AG04450 (cell line): ENCODE data around the gene TRIM58. TPM values are rescaled to one million over a fixed set of nuclear protein-coding genes. Genes with fewer than 3 reads are reported as not detected.

Experiments used
- CTCF ChIA-PET: fragments of 300-600, 350-600 bp; formaldehyde crosslinking; extraction: SDS; loops from one replicate; lab custom pipeline; 2022; ENCODE audit warnings: antibody characterized with exemption, inconsistent platforms; lab: Charles Lee
- POLR2A ChIA-PET: fragments of 350-600 bp; formaldehyde crosslinking; extraction: SDS; loops from one replicate; lab custom pipeline; 2021; ENCODE audit warnings: antibody characterized with exemption, inconsistent platforms; lab: Yijun Ruan, JAX
- DNase-seq: peaks from one replicate; pipeline ENCODE4 v3.0.0-alpha.2; 2011; ENCODE audit warnings: low read depth, low spot score
- H3K27ac ChIP-seq: one replicate; pipeline ENCODE4 v1.5.1; 2012; ENCODE audit warnings: low read depth, low read length, control low read depth
- H3K27me3 ChIP-seq: one replicate; pipeline ENCODE4 v1.6.0; 2012; ENCODE audit warnings: low read length; ENCODE audit not compliant: control insufficient read depth, insufficient read depth
- H3K4me3 ChIP-seq: 2 replicates; pipeline ENCODE4 v1.5.1; 2011; ENCODE audit warnings: mild to moderate bottlenecking, low read depth, low read length, control low read depth
- H3K9me3 ChIP-seq: 2 replicates; pipeline ENCODE4 v1.5.1; 2012; ENCODE audit warnings: low read length; ENCODE audit not compliant: control insufficient read depth, insufficient read depth
- CTCF ChIP-seq: IDR thresholded peaks from 2 replicates; pipeline ENCODE4 v1.5.1; 2011; ENCODE audit warnings: low read depth, low read length, control low read depth, inconsistent platforms
- polyA plus RNA-seq: library from polyadenylated mRNA; depleted of rRNA; stranded (reverse); fragments of >200 nt; gene quantifications from 2 replicates; pipeline ENCODE4 v1.2.3, GENCODE V29; 2011

TRIM58 gene
- polyA plus RNA-seq, 1 experiment, result 0.09 TPM

GRCh38 chr1:247905181-247905580 lies 48.2 kb downstream of the TRIM58 start:
- Histone ChIP-seq H3K27me3 (no peaks in the 10 kb centered on the region), H3K4me3 (no peak overlapping the region), H3K9me3 (peaks cover 13% of the 10 kb centered on the region), H3K27ac (no peak overlapping the region)
- no peak for TF ChIP-seq CTCF
- ChIA-PET CTCF (no interaction called here), POLR2A (no interaction called here)
- no peak for DNase-seq

- POLR2A ChIA-PET, result no interaction called here
Measured at GRCh38 chr1:247905910-247906503, 49.0 kb downstream of the TRIM58 start.

DNA sequence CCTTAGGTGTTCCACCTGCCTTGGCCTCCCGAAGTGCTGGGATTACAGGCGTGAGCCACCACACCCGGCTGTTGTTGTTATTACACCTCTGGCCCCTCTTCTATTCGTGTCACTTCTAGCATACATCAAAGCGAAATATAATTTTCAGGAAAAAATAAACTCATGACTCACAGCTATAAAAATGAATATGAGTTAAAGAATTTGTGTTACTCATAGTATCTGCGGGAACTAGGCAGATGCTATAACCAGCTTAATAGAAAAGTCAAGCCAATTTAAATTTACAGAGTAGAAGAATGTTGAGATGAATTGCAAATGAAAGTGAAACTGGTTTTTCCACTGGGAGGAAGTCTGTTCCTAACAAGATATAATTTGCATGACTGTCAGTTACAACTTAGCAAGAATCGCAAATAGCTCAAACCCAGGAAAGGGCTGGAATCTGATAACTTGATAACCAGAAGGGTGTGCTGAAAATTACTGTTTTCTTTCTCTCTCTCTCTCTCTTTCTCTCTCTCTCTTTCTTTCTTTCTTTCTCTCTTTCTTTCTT lies 49.6 kb downstream of the TRIM58 start:
- Histone ChIP-seq H3K4me3 (no peak overlapping the region), H3K27me3 (no peaks in the 10 kb centered on the region), H3K27ac (no peak overlapping the region), H3K9me3 (peaks cover 16% of the 10 kb centered on the region)
- CTCF ChIA-PET, result no interaction called here
- DNase-seq, result no peak
- POLR2A ChIA-PET, result no interaction called here
- TF ChIP-seq CTCF, result no peak

More at GRCh38 chr1:247905910-247906503, 49.0 kb downstream of the TRIM58 start:
- H3K27ac ChIP-seq, result no peak overlapping the region
- no peaks in the 10 kb centered on the region for H3K27me3 ChIP-seq
- no peak for TF ChIP-seq CTCF
- no peak for DNase-seq
- CTCF ChIA-PET, result no interaction called here
- no peak overlapping the region for H3K4me3 ChIP-seq
- H3K9me3 ChIP-seq, result peaks cover 13% of the 10 kb centered on the region

DNA sequence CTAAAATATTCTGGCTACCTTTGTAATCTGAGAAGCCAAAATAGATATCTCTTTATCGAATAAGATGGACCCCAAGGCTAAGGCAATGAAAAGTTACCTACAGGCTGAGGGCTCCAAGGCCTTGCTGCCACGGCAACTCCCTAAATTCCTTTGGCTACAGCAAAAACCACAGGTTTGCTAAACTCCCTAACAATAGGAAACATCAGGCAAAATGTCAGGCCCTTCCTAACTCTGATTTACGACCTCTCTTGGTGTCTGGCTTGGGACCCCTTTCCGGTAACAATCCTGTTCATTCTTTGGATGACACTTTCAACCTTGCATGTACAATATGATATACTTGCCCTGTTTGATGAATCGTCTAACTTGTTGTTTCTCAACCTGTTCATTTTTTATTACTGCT lies 51.8 kb downstream of the TRIM58 start:
- peaks cover 23% of the 10 kb centered on the region for H3K9me3 ChIP-seq
- POLR2A ChIA-PET, result no interaction called here
- H3K4me3 ChIP-seq, result no peak overlapping the region
- no peak for DNase-seq
- no peak overlapping the region for H3K27ac ChIP-seq
- TF ChIP-seq CTCF, result no peak
- no peaks in the 10 kb centered on the region for H3K27me3 ChIP-seq
- CTCF ChIA-PET, result no interaction called here

DNA sequence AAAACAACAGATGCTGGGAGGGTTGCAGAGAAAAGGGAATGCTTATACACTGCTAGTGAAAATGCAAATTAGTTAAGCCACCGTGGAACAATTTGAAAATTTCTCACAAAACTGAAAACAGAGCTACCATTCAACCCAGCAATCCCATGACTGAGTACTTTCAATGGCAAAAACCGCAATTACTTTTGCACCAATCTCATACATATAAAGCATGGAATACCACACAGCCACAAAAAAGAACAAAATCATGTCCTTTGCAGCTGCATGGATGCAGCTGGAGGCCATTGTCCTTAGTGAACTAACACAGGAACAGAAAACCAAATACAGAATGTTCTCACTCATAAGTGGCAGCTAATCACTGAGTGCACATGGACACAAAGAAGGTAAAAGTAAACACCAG lies 56.8 kb downstream of the TRIM58 start:
- POLR2A ChIA-PET, result no interaction called here

More for the DNA sequence above, 56.8 kb downstream of the TRIM58 start:
- Histone ChIP-seq H3K9me3 (peaks cover 15% of the 10 kb centered on the region), H3K27me3 (no peaks in the 10 kb centered on the region), H3K4me3 (no peak overlapping the region), H3K27ac (no peak overlapping the region)
- no peak for DNase-seq
- CTCF ChIA-PET, result no interaction called here
- no peak for TF ChIP-seq CTCF
